ENCODE results near the gene IFNA5. TPM values are rescaled to one million over a fixed set of nuclear protein-coding genes. Genes with fewer than 3 reads are reported as not detected.

Gene IFNA5
- total RNA-seq, 2 experiments from 2014 or later, result not detected

DNA sequence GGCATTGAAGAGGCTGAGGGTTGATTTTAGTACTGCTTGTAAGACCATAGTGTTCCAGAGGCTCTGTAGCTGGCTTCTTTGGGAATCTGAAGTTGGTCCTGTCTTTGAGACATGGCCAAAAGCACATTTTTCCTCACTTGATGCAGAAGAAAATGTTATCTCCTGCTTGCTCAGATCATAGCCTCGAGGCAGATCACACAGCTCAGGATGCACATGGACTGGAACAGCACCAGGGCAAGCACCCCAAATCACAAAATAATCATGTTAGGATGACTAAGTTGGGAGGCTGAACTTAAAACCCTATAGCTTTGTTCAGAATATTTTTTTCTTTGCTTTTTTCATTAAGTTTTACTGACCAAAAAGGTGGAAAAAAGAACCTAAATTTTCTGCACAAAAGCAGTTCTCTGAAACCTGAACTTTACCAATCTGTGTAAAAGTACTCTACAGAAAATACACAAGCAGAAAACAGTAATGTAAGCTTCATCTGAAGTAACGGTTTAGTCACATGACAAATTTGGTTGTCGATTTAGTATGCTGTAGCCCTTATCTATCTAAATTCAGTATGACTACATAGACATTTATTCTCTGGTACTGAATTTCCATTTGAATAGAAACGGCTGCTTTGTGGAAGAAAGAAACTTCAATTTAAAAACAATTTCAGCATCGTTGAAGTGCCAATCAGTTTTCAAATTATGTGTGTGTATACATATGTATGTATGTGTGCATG lies 26.7 kb upstream of the IFNA5 start:
- Histone ChIP-seq H3K4me1 (ENCODE audit: insufficient read depth, low read length, poor library complexity, severe bottlenecking) (peaks cover 45% of the 10 kb centered on the region), H4K20me1 (ENCODE audit: insufficient read depth, low read length) (peaks cover 38% of the 10 kb centered on the region), H3K9me3 (ENCODE audit: low read length) (no peaks in the 10 kb centered on the region), H3K4me3 (ENCODE audit: low read depth, low read length, poor library complexity, severe bottlenecking) (peak overlapping the region; percentile 83), H3K79me2 (ENCODE audit: insufficient read depth, low read depth, low read length) (peaks cover 87% of the 10 kb centered on the region), H3K4me2 (ENCODE audit: low read length) (peak overlapping the region; percentile 93), H3K27ac (ENCODE audit: low read depth, low read length, poor library complexity, severe bottlenecking) (no peak overlapping the region), H3K9me2 (ENCODE audit: insufficient read depth, low read length) (no peaks in the 10 kb centered on the region), H2AFZ (ENCODE audit: low read length) (no peak overlapping the region), H3K36me3 (ENCODE audit: insufficient read depth, low read length) (peaks cover 45% of the 10 kb centered on the region)
- TF ChIP-seq, protein P1, sequence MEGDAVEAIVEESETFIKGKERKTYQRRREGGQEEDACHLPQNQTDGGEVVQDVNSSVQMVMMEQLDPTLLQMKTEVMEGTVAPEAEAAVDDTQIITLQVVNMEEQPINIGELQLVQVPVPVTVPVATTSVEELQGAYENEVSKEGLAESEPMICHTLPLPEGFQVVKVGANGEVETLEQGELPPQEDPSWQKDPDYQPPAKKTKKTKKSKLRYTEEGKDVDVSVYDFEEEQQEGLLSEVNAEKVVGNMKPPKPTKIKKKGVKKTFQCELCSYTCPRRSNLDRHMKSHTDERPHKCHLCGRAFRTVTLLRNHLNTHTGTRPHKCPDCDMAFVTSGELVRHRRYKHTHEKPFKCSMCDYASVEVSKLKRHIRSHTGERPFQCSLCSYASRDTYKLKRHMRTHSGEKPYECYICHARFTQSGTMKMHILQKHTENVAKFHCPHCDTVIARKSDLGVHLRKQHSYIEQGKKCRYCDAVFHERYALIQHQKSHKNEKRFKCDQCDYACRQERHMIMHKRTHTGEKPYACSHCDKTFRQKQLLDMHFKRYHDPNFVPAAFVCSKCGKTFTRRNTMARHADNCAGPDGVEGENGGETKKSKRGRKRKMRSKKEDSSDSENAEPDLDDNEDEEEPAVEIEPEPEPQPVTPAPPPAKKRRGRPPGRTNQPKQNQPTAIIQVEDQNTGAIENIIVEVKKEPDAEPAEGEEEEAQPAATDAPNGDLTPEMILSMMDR (conservative IDR thresholded peaks at IDR 0.05; ENCODE audit: low read length), result no peak
- TF ChIP-seq EZH2phosphoT487 (IDR thresholded peaks at IDR 0.05; ENCODE audit: borderline replicate concordance, low read depth, low read length), result no peak
- no TSS peak for BruUV-seq (replicated peaks)
- intact Hi-C loops (cut with micrococcal nuclease; ENCODE audit: unreplicated experiment), result loop anchor here (10.0 kb wide), 1 partner anchor 913 kb away; no protein-coding TSS in a partner anchor
- no peak for DNase-seq (ENCODE audit: low spot score)
- ChIA-PET CTCF (ENCODE audit: unreplicated experiment) (no interaction called here), POLR2A (interaction anchor here (0.7 kb wide), 1 partner anchor 671 kb away, joined by 4 read pairs; no protein-coding TSS in a partner anchor)

GRCh38 chr9:21326526-21327139 lies 21.5 kb upstream of the IFNA5 start:
- Histone ChIP-seq H3K4me1 (ENCODE audit: insufficient read depth, low read length, poor library complexity, severe bottlenecking) (peaks cover 8% of the 10 kb centered on the region), H4K20me1 (ENCODE audit: insufficient read depth, low read length) (peaks cover 20% of the 10 kb centered on the region), H3K9me3 (ENCODE audit: low read length) (no peaks in the 10 kb centered on the region), H3K4me3 (ENCODE audit: low read depth, low read length, poor library complexity, severe bottlenecking) (no peak overlapping the region), H3K9me2 (ENCODE audit: insufficient read depth, low read length) (no peaks in the 10 kb centered on the region), H3K4me2 (ENCODE audit: low read length) (no peak overlapping the region), H3K79me2 (ENCODE audit: insufficient read depth, low read depth, low read length) (peaks cover 60% of the 10 kb centered on the region), H3K27ac (ENCODE audit: low read depth, low read length, poor library complexity, severe bottlenecking) (no peak overlapping the region), H3K36me3 (ENCODE audit: insufficient read depth, low read length) (peaks cover 60% of the 10 kb centered on the region), H2AFZ (ENCODE audit: low read length) (no peak overlapping the region)
- intact Hi-C loops (cut with micrococcal nuclease; ENCODE audit: unreplicated experiment), result loop anchor here (1.0 to 2.0 kb wide), 3 partner anchors 70 to 462 kb away; no protein-coding TSS in a partner anchor
- peak; percentile 67 for DNase-seq (ENCODE audit: low spot score)
- TF ChIP-seq, protein P1 (conservative IDR thresholded peaks at IDR 0.05; ENCODE audit: low read length), result peak; percentile 92
- no peak for TF ChIP-seq EZH2phosphoT487 (IDR thresholded peaks at IDR 0.05; ENCODE audit: borderline replicate concordance, low read depth, low read length)
- BruUV-seq (replicated peaks), result no TSS peak
- CTCF ChIA-PET (ENCODE audit: unreplicated experiment), result interaction anchor here (0.8 to 1.6 kb wide), 2 partner anchors 8 to 69 kb away, joined by 3 to 4 read pairs; no protein-coding TSS in a partner anchor
- POLR2A ChIA-PET, result interaction anchor here (0.8 to 1.4 kb wide), 3 partner anchors 8 to 66 kb away, joined by 3 to 10 read pairs (median 6); partner anchors contain the start of gene KLHL9

Measured in OCI-LY7 (cell line).